Effector CD4-positive, alpha-beta T cell (primary cell): ENCODE measurements around the gene XRN1.
"Not testable (repeated sequence)": the region's sequence is repeated elsewhere in the genome, so short reads cannot be mapped to it uniquely, and the experiment has no call there.

Experiments
- DNase-seq: peaks from one replicate; pipeline ENCODE4 v3.0.0-alpha.2; 2020

Gene XRN1

GRCh38 chr3:142332390-142332789 is 115.4 kb downstream of the XRN1 start:
- no peak for DNase-seq

- DNase-seq: not testable (repeated sequence)
Observed at GRCh38 chr3:142324275-142324953, 123.4 kb downstream of the XRN1 start.

- DNase-seq: no peak
Observed at GRCh38 chr3:142319912-142320311, 127.9 kb downstream of the XRN1 start.

GRCh38 chr3:142319094-142319493 is 128.7 kb downstream of the XRN1 start:
- no peak for DNase-seq

GRCh38 chr3:142318331-142318730 is 129.5 kb downstream of the XRN1 start:
- no peak for DNase-seq

- not testable (repeated sequence) for DNase-seq
Observed at GRCh38 chr3:142315978-142316388, 131.9 kb downstream of the XRN1 start.

- no peak for DNase-seq
Observed at GRCh38 chr3:142315083-142315482, 132.8 kb downstream of the XRN1 start.

GRCh38 chr3:142310439-142310838 is 137.4 kb downstream of the XRN1 start:
- no peak for DNase-seq

GRCh38 chr3:142302847-142303246 is 145.0 kb downstream of the XRN1 start:
- not testable (repeated sequence) for DNase-seq

GRCh38 chr3:142298626-142299025 is 149.2 kb downstream of the XRN1 start:
- DNase-seq: no peak

GRCh38 chr3:142296507-142296906 is 151.3 kb downstream of the XRN1 start:
- DNase-seq: no peak

- DNase-seq: no peak
Observed at GRCh38 chr3:142287866-142288638, 159.8 kb downstream of the XRN1 start.

- DNase-seq: no peak
Observed at GRCh38 chr3:142285083-142285517, 162.7 kb downstream of the XRN1 start.

GRCh38 chr3:142282503-142282902 is 165.3 kb downstream of the XRN1 start:
- DNase-seq: no peak

- no peak for DNase-seq
Observed at GRCh38 chr3:142281474-142281873, 166.4 kb downstream of the XRN1 start.

- DNase-seq: peak; percentile 12
Observed at GRCh38 chr3:142279965-142280590, 167.8 kb downstream of the XRN1 start.

- DNase-seq: no peak
Observed at GRCh38 chr3:142278451-142278850, 169.4 kb downstream of the XRN1 start.

- DNase-seq: no peak
Observed at GRCh38 chr3:142276781-142277180, 171.1 kb downstream of the XRN1 start.

- no peak for DNase-seq
Observed at GRCh38 chr3:142275856-142276255, 172.0 kb downstream of the XRN1 start.

GRCh38 chr3:142274908-142275307 is 172.9 kb downstream of the XRN1 start:
- no peak for DNase-seq

- no peak for DNase-seq
Observed at GRCh38 chr3:142273501-142273900, 174.3 kb downstream of the XRN1 start.

- DNase-seq: no peak
Observed at GRCh38 chr3:142272200-142272891, 175.5 kb downstream of the XRN1 start.

GRCh38 chr3:142270407-142270806 is 177.4 kb downstream of the XRN1 start:
- DNase-seq: no peak
